GM18909 (cell line): Measurements from ENCODE around the gene TINAGL1.

Source experiments
- ATAC-seq: cut with Tn5 transposase; IDR thresholded peaks from one replicate; pipeline ENCODE4 v1.9.1; 2021; ENCODE audit warnings: mild to moderate bottlenecking; ENCODE audit not compliant: unreplicated experiment, poor library complexity

The TINAGL1 gene

DNA sequence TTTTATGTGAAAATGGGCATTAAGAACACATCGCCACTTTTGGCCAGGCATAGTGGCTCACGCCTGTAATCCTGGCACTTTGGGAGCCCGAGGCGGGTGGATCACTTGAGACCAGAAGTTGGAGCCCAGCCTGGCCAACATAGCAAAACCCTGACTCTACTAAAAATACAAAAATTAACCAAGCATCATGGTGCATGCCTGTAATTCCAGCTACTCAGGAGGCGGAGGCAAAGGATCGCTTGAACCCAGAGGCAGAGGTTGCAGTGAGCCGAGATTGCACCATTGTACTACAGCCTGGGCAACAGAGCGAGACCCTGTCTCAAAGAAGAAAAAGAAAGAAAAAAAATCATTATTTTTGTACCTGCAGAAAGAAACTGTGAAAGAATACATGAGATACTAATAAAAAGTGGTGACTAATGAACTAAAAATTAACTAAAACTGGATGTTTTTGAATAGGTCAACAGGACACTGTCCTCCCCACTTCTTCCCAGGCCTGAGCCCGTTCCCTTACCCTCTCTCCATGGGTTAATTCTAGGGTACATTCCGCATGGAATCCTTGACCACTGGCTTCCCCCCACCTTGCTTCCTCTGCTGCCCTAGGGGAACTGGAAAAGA is 8.3 kb upstream of the TINAGL1 start:
- no peak for ATAC-seq

GRCh38 chr1:31568895-31569595 is 7.3 kb upstream of the TINAGL1 start:
- no peak for ATAC-seq

DNA sequence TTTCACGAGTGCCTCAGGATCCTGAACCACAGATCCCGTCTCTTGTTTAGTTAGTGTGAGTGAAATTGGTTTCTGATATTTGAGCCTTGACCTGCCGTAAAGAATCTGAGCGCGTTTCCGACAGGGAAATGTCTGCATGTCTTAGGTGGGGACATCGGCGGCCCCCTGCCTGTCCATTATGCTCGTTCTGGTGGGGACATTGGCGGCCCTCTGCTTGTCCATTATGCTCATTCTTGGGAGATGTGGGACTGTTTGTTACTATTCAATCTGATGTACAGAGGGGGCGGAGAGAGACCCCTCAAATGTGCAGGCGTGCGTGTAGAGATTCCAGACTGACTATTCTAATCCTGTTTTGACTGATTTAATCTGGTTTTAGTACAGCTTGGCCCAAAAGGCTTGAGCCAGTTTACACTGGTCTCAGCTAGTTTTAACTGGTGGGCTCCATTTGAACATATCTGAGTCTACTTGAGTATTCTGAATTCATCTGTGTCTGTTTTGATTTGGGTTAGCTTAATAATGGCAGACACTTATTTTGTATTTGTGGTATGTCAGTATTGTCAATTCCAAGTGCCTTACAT is 6.6 kb upstream of the TINAGL1 start:
- no peak for ATAC-seq

- ATAC-seq: no peak
Measured at GRCh38 chr1:31570228-31570627, 6.1 kb upstream of the TINAGL1 start.

DNA sequence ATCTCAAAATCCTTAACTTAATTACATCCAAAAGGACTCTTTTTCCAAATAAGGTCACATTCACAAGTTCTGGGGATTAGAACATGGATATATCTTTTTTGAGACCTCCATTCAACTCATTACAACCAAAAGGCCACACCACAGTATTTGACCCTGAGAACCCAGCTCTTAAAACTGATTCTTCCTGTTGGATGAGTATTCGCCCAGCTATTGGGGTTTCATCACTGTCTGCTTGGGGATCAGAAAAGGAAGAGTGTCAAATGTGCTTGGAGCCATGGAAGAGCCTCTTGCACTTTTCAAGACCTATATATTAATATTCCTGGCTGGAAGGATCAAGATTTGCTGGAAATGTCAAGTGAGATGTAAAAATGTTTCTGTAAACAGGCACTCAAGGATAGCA is 5.4 kb upstream of the TINAGL1 start:
- no peak for ATAC-seq

DNA sequence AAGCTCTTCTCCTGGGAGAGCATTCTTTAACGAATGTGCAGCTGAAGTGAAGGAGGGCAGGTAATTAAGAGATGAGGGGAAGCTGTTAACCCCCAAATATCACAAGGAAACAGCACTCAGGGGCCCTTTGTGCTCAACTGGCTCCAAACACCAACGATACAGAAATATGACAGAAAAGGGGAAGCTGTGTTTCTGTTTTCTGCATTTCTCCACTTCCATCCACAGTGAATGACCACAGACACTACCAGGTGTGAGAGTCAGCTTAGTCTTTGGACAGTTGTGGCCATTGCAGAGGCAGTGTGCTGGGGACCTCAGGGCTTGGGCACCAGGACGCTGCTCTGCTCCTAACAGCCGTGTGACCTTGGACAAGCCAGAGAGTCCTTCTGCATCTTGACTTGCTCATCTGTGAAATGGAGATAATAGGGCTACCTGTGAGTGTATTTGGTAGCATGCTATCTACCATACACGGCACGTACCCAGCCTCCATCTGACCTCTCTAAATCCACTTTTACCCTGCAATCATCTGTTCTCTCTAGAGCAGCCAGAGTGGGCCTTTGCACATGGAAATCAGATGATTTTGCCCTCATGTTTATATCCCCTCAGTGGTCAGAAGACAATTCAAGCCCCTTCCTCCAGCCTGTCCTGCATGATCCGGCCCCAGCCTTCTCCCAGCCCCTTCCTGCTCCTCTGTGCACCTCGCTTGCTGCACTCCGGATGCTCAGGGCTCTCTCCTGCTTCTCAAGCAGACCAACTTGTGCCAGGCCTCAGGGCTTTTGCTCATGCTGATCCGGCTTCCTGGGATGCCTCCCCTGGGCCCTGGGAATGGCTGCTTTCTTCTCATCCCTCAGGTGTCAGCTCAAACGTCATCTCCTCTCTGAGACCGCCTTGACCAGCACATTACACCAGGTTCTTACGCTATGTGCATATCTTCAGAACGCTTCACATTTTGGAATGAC is 4.7 kb upstream of the TINAGL1 start:
- ATAC-seq: no peak

DNA sequence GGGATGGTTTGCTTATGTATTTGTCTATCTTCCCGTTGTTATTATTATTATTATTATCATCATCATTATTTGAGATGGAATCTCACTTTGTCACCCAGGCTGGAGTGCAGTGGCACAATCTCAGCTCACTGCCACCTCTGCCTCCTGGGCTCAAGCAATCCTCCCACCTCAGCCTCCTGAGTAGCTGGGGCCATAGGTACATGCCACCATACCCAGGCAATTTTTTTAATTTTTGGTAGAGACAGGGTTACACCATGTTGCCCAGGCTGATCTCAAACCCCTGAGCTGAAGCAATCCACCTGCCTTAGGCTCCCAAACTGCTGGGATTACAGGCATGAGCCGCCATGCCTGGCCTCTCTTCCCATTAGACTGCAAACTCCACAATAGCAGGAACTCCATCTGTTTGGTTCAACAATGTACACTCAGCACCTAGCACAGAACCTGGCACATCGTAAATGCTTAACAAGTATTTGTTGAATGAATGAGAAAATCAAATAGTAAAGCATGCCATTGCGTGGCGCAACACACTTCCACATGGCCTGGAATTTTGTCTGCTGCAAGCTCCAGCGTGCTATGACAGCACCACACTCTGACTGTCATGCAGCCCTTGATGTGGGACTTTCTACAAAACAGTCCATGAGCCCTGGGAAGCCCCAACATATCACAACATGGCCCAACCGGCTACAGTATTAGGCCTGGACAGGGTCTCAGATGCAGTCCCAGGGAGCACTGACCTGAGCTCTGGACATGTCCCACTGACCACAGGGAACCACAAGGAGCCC is 3.8 kb upstream of the TINAGL1 start:
- ATAC-seq: no peak

DNA sequence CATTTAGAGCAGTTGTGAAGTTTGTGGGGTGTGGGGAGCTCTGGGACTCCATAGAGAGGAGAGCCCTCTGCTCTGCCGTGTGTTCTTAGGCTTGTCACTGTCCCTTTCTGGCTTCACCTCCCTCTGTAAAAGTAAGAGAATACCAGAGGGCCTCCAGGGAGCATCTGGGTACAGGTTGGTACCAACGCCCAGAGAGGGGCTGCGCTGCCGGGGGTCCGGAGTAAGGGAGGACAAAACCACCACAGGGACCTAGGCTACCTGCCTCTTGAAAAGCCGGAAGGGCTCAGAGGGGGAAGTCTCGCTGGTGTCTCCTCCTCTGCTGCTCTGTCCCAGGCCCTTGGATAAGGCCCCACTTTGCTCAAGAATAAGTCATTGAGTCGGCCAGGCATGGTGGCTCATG is 3.1 kb upstream of the TINAGL1 start:
- ATAC-seq: no peak

- ATAC-seq: no peak
Measured at GRCh38 chr1:31574749-31575368, 1.5 kb upstream of the TINAGL1 start.

- no peak for ATAC-seq
Measured at GRCh38 chr1:31575369-31576140, 760 bp upstream of the TINAGL1 start.

DNA sequence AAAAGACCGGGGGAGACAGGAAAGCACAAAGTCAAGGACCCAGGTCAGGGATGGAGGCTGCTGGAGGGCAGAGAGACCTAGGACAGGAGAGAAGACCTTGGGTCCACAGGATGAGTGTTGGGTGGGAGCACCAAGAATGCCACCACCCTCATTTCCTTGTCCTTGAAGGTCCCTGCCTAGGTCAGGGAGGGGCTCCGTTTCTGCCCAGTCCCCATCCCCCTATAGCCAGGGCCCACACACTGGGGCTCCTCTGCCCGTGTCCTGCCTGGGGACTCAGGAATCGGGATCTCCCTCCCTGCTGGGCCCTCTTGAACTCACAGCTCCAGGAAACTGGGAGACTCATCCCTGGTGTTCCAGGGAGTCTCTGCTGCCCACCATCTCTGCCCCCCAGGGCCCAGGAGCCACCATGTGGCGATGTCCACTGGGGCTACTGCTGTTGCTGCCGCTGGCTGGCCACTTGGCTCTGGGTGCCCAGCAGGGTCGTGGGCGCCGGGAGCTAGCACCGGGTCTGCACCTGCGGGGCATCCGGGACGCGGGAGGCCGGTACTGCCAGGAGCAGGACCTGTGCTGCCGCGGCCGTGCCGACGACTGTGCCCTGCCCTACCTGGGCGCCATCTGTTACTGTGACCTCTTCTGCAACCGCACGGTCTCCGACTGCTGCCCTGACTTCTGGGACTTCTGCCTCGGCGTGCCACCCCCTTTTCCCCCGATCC is 584 bp downstream of the TINAGL1 start:
- no peak for ATAC-seq

DNA sequence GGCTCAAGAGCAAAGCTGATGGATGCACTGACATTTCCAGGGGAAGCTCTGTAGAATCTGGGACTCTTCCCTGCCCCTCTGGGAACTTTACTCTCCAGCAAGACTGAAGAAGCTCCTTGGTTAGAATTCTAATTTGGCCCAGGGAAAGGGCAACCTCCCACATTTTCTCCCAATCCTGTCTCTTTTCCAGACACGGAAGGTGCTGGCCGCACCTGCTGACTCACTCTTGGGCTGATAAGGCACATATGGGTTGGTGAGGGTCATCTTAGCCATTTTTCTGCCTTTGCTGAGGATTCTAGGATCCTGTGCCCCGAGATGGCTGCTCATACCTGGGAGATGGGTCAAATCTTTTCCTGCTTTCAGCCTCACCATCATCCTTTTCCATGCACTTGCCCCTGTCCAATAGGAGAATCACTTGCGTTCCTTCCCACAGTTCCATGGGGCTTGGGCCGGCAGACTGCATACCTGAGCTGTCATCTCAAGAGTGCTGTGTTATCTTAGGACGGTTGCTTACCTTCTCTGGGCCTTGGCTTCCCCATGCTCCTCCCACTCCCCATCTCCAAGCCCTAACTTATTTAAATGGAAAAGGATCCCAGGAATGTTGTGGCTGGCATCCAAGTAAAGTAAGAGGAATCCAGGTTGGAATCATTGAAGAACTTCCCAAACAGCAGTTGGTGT is 1.3 kb downstream of the TINAGL1 start:
- no peak for ATAC-seq

DNA sequence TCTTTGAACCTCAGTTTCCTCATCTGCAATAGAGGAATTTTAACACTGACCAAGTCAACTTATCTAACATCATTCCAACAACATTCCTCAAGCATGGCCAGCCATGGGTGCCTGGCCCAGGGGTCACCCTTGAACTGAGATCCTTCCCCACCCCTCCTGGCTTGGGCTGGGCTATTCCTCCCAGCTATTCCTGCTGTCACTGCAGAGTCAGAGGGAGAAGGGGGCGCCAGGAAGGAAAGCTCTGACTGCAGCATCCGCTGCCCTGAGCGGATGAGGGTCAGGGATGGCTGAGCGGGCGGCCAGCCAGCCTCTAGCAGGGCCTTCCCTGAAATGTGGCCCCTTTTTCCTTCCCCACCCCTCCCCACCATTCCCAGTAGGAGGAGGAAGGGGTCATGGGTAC is 3.1 kb downstream of the TINAGL1 start:
- no peak for ATAC-seq

DNA sequence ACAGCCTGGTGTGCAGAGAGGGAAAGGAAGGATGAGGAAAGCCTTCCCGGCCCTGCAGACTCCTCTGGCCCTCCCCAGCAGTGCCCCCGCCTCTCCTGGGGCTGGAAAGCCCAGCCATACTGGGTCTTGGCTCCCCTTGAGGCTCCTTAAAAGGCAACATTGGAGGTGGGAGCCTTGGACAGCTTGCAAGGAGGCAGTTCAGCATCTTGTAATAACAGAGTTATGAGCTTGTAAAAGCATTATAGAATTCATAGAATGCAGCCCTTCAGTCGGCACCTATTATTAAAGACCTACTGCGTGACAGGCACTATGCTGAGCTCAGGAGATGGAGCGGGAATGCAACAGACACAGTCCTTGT is 4.2 kb downstream of the TINAGL1 start:
- no peak for ATAC-seq

DNA sequence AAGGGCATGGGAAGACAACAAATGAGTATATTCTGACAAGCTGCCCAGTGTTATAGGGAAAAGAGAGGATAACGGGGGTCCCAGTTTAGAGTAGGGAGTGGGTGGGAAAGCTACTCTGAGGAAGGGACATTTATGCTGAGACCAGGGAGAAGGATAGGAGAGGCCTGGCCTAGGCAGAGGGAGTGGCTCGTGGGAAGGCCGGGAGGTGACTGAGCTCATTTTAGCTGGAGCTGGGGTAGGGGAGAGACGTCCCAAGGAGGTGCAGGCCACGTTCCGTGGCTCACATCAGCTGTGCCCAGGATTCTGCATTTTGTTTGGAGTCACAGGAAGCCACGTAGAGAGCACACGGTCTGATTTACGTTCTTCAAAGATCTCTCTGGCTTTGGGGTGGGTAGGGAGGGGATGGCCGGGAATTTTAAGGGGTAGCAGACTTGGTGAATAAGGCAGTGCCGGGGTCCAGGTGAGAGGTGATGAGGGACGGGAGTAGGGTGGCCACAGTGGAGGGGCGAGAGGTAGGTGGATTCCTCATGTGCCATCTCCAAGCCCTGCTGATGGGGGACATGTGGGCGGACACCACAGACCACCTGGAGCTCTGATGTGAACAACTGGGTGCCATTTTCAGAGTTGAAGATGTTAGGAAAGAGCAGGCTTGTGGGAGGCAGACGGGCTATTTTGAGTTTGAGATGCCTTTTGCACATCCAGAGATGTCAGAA is 4.7 kb downstream of the TINAGL1 start:
- ATAC-seq: no peak

DNA sequence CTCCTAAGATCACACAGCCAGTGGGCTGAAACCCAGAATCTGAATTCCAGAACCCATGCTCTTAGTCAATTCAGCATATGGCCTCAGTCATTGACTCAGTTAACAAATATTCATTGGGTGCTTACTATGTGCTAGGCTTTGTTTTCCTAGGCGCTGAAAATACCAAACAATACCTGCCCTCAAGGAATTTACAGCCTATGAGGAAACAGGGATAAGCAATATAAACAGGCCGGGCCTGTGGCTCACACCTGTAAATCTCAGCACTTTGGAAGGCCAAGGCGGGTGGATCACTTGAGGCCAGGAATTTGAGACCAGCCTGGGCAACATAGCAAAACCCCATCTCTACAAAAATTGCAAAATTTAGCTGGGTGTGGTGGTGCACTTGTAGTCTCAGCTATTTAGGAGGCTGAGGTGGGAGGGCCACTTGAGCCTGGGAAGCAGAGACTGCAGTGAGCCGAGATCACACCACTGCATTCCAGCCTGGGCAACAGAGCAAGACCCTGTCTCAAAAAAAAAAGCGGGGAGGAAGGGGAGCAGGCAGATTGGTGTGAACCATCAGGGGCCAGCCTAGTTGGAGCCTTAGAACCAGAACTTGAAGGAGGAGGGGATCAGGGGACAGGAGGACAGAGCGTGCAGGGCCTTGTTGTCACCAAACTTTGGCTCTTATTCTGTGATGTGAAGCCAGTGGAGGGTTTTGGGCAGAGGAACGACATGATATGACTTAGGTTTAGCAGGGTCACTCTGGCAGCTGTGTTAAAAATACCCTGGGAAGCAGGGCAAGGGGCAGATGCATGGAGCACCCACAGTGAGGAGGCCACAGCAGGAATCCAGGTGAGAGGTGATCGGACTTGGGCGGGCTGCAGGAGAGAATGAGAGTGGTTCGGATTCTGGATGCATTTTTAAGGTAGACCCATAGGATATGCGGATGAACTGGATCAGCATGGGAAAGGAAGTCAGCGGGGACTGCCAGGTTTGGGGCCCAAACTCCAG is 5.8 kb downstream of the TINAGL1 start:
- ATAC-seq: no peak
